Right hindlimb (tissue), 1 donor: ENCODE results near the gene DVL1.

ENCODE experiments used
- DNase-seq: peaks from one replicate; pipeline ENCODE4 v3.0.0-alpha.2; 2018

DVL1 gene

DNA sequence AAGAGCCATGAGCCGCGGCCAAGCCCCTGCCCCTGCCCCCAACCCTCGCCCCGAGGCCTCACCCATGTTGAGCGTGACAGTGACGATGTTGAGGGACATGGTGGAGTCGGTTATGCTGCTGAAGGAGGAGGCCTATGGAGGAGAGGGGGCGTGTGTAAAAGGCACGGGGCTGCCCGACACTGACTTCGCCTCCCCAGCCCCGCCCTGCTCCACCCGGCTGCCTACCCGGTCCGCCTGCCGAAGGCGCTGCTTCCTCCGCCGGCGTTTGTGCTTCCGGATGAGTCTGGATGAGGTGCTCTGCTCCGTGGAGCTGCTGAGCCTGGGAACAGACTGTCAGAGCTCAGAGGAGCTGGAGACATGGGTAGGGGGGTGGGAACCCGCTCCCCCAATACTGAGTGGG lies 9.0 kb downstream of the DVL1 start:
- DNase-seq = no peak

DNA sequence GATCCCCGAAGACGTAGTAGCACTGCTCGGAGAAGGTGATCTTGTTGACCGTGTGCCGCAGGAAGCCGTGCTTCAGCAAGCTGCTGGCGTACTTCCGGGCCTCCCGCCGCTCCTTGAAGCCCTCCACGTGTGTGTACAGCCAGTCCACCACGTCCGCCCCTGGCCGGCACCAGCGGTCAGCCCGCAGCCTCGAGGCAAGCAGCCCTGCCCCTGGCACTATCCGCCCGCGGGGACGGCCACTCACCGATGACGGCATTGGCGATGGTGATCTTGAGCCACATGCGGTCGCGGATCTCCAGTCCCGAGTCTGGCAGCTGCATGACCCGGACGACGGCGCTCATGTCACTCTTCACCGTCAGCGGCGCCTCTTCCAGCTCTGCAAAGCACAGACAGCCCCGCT lies 10.9 kb downstream of the DVL1 start:
- no peak for DNase-seq

- no peak for DNase-seq
These were observed 11.4 kb downstream of the DVL1 start for GRCh38 chr1:1337793-1338147.

GRCh38 chr1:1336931-1337792 lies 12.1 kb downstream of the DVL1 start:
- no peak for DNase-seq

- no peak for DNase-seq
These were observed 12.8 kb downstream of the DVL1 start for GRCh38 chr1:1336446-1336845.

- DNase-seq = no peak
These were observed 13.4 kb downstream of the DVL1 start for GRCh38 chr1:1335792-1336248.

DNA sequence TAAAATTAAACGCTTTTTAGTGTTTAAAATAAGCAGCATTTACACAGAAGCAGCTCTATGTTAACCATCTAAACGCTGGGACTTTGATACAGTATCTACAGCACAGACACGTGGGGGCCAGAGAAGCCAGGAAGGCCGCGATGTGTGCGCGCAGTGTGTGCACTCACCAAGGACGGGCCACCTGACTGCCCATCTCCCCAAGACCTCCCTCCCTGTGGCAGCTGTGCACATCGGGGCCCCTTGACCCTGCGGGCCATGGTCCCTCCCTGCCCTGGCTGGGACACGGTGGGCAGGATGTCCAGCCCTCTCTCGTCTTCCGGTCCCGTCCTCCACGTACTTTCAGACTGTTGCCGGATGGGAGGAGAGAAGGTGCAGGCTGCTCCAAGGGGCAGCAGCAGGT lies 13.9 kb downstream of the DVL1 start:
- DNase-seq = no peak

GRCh38 chr1:1334835-1335234 lies 14.4 kb downstream of the DVL1 start:
- no peak for DNase-seq

DNA sequence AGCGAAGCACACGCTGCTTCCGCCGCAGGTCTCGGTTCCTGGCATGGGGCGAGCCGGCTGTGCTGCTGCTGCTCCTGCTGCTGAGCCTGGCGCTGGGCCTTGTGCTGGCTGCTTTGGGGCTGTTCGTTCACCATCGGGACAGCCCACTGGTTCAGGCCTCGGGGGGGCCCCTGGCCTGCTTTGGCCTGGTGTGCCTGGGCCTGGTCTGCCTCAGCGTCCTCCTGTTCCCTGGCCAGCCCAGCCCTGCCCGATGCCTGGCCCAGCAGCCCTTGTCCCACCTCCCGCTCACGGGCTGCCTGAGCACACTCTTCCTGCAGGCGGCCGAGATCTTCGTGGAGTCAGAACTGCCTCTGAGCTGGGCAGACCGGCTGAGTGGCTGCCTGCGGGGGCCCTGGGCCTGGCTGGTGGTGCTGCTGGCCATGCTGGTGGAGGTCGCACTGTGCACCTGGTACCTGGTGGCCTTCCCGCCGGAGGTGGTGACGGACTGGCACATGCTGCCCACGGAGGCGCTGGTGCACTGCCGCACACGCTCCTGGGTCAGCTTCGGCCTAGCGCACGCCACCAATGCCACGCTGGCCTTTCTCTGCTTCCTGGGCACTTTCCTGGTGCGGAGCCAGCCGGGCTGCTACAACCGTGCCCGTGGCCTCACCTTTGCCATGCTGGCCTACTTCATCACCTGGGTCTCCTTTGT lies 15.5 kb downstream of the DVL1 start:
- no peak for DNase-seq

DNA sequence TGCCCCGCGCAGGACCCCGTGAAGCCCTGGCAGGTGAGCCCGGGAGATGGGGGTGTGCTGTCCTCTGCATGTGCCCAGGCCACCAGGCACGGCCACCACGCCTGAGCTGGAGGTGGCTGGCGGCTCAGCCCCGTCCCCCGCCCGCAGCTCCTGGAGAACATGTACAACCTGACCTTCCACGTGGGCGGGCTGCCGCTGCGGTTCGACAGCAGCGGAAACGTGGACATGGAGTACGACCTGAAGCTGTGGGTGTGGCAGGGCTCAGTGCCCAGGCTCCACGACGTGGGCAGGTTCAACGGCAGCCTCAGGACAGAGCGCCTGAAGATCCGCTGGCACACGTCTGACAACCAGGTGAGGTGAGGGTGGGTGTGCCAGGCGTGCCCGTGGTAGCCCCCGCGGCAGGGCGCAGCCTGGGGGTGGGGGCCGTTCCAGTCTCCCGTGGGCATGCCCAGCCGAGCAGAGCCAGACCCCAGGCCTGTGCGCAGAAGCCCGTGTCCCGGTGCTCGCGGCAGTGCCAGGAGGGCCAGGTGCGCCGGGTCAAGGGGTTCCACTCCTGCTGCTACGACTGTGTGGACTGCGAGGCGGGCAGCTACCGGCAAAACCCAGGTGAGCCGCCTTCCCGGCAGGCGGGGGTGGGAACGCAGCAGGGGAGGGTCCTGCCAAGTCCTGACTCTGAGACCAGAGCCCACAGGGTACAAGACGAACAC lies 16.3 kb downstream of the DVL1 start:
- no peak for DNase-seq

GRCh38 chr1:1332031-1332755 lies 17.0 kb downstream of the DVL1 start:
- no peak for DNase-seq

DNA sequence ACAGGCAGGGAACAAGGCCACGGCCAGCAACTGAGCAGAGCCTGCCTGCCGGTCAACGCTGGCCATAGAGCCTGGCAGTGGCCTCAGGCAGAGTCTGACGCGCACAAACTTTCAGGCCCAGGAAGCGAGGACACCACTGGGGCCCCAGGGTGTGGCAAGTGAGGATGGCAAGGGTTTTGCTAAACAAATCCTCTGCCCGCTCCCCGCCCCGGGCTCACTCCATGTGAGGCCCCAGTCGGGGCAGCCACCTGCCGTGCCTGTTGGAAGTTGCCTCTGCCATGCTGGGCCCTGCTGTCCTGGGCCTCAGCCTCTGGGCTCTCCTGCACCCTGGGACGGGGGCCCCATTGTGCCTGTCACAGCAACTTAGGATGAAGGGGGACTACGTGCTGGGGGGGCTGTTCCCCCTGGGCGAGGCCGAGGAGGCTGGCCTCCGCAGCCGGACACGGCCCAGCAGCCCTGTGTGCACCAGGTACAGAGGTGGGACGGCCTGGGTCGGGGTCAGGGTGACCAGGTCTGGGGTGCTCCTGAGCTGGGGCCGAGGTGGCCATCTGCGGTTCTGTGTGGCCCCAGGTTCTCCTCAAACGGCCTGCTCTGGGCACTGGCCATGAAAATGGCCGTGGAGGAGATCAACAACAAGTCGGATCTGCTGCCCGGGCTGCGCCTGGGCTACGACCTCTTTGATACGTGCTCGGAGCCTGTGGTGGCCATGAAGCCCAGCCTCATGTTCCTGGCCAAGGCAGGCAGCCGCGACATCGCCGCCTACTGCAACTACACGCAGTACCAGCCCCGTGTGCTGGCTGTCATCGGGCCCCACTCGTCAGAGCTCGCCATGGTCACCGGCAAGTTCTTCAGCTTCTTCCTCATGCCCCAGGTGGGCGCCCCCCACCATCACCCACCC lies 17.9 kb downstream of the DVL1 start, which contains the start of gene TAS1R3:
TAS1R3 (plus strand) TSS at position 213 of the 898 bp plus-strand sequence; CDS start at position 279, 66 bp downstream.
- DNase-seq = no peak

DNA sequence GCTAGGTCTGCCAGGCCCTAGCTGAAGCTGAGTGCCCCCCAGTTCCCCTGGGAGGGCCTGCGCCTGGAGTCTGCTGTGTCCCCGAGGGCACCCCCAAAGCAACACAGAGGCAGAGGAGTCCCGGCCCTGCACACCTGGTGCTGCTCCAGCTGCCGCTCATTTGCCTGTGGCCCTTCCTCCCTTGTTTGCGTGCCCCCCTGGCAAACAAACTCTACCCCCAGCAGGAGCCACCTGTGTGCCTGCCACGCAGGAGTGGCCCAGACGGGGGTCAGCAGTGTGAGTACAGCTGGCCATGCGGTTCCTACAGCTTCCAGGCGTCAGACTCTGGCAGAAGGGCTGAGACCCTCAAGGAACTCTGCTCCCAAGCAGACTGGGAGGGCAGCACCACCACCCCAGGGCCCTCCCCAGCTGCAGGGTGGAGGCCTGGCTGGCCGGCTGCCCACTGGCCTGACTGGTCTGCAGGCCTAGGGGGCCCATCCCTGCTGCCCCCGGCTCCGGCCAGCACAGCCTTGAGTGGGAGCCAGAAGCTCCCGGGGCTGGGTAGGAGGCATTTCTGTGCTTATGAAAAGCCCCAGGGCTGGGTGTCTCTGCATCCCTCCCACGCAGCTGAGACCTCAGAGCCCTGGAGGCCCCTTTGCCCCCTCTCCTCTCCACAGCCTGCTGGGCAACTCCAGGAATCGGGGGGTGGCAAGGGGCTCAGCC lies 18.7 kb downstream of the DVL1 start:
- no peak for DNase-seq

DNA sequence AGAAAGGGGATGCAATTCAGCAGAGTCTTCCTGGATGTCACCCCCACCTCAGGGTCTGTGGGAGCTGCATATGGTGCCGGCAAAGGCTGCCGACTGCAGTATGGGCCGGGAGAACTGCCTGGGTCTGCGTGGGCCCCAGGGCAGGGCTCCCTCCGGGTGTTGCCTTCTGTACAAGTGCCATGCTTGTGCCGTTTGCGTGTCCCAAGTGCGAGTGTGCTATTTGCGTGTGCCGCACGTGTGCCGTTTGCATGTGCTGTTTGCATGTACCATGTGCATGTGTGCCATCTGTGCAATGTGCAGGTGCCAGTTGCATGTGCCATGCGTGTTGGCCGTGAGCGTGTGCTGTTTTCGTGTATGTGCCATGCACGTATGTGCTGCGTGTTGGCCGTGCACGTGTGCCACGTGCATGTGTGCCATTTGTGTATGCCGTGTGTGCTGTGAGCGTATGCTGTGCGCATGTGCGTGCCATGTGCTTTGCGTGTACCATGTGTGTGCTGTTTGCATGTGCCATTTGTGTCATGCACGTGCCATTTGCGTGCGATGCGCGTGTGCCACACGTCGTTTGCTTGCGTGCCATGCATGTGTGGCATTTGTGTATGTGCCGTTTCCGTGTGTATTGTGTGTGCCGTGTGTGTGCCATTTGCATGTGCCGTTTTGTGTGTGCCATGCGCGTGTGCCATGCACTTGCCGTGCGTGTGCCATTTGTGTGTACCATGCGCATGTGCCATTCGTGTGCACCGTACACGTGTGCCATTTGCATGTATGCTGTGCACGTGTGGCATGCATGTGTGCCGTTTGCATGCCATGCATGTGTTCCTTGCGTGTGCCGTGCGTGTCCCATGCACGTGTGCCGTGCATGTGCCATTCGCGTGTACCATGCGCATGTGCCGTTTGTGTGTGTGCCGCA lies 19.7 kb downstream of the DVL1 start:
- DNase-seq = no peak

DNA sequence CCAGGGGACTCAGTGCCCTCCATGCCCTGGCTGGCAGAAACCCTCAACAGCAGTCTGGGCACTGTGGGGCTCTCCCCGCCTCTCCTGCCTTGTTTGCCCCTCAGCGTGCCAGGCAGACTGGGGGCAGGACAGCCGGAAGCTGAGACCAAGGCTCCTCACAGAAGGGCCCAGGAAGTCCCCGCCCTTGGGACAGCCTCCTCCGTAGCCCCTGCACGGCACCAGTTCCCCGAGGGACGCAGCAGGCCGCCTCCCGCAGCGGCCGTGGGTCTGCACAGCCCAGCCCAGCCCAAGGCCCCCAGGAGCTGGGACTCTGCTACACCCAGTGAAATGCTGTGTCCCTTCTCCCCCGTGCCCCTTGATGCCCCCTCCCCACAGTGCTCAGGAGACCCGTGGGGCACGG lies 21.0 kb downstream of the DVL1 start:
- DNase-seq = no peak

GRCh38 chr1:1327291-1327690 lies 21.9 kb downstream of the DVL1 start:
- no peak for DNase-seq

DNA sequence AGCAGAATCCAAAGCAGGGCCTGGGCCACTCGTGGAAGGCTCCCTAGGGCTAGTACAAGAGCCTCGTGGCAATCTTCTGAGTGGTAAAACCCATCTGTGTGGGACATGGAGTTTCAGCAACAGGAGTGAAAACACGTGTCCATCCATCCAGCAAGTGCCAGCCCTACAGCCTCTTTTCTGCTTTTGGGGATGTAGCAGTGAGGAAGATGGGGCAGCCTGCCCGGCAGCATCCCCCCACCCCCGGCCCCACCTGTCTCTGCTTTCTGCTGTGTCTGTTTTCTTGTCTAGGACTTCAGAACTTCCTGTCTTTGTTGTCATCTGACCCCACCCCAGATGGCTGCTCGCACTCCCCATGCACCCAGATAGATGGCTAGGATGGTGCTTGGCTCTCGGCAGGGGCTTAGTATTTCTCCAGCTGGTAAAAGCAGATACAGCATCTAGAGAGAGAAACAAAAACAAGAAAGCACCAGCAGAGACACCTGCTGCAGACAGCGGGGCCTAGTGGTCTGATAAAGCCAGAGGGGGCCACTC lies 23.1 kb downstream of the DVL1 start:
- no peak for DNase-seq

DNA sequence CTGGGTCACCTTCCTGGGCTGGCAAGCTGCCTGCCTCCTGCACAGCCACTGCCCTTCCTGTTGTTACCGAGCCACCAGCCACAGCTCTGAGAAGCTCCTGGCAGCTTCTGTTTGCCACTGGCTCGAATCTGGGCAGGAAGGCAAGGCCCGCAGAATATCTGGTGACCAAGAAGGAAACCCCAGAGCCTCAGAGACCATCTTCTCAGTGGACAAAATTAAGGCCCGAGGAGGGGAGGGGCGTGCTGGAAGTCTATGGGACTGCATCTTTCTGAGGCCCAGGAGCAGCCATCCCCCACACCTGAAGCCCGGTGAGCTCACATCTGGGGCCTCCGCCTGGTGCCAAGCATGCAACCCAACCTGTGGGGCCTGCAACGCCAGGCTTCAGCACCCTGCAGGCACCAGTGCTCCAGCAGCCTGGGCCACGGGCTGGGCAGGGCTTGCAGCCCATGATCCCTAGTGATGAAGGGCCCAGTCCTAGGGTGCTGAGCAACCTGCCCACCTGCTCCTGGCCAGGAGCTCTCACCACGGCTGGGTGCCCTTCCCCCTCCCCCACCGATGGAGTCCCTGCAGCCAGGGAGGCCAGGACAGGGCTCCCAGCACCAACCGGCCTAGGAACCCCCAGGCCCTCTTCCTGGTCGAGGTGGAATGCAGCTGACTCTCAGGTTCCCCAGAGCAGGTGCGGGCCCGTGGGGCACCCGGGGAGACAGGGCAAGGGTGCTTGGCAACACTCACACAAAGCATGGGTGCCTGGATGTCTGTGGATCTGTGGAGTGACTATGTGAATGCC lies 23.7 kb downstream of the DVL1 start:
- DNase-seq = no peak
